ENCODE data around the gene ABI2.

ABI2 gene

GRCh38 chr2:203310688-203311436 is 17.3 kb upstream of the ABI2 start:
- DNase-seq (ENCODE audit: low read depth), result no peak
- H3K4me3 ChIP-seq (ENCODE audit: low read length), result no peak overlapping the region
- TF ChIP-seq, protein P1, sequence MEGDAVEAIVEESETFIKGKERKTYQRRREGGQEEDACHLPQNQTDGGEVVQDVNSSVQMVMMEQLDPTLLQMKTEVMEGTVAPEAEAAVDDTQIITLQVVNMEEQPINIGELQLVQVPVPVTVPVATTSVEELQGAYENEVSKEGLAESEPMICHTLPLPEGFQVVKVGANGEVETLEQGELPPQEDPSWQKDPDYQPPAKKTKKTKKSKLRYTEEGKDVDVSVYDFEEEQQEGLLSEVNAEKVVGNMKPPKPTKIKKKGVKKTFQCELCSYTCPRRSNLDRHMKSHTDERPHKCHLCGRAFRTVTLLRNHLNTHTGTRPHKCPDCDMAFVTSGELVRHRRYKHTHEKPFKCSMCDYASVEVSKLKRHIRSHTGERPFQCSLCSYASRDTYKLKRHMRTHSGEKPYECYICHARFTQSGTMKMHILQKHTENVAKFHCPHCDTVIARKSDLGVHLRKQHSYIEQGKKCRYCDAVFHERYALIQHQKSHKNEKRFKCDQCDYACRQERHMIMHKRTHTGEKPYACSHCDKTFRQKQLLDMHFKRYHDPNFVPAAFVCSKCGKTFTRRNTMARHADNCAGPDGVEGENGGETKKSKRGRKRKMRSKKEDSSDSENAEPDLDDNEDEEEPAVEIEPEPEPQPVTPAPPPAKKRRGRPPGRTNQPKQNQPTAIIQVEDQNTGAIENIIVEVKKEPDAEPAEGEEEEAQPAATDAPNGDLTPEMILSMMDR (conservative IDR thresholded peaks at IDR 0.05; ENCODE audit: low read depth, low read length), result no peak

- no peak for DNase-seq (ENCODE audit: low read depth)
- no peak overlapping the region for H3K4me3 ChIP-seq (ENCODE audit: low read length)
- TF ChIP-seq, protein P1 (conservative IDR thresholded peaks at IDR 0.05; ENCODE audit: low read depth, low read length), result no peak
These were observed 1.8 kb upstream of the ABI2 start for GRCh38 chr2:203326356-203326755.

DNA sequence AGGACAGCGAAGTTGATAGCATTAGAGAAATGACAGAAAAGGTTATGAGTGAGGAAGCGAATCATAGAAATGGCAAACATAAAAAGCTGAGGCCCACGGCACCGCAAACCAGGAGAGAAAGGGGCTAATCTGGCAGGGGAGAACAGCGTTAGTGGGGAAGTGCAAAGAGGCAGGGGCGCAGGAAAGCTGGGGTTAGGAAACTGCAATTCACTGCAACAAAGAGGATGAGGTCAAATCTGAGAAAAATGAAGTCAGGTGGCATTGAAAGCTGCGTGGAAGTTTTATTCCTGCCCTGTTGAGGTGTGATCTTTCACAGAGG is 653 bp upstream of the ABI2 start:
- TF ChIP-seq, protein P1 (conservative IDR thresholded peaks at IDR 0.05; ENCODE audit: low read depth, low read length), result no peak
- H3K4me3 ChIP-seq (ENCODE audit: low read length), result peak overlapping the region; percentile 93
- DNase-seq (ENCODE audit: low read depth), result no peak

GRCh38 chr2:203328760-203329540 is 756 bp downstream of the ABI2 start:
- no peak for DNase-seq (ENCODE audit: low read depth)
- peak overlapping the region; percentile 93 for H3K4me3 ChIP-seq (ENCODE audit: low read length)
- TF ChIP-seq, protein P1 (conservative IDR thresholded peaks at IDR 0.05; ENCODE audit: low read depth, low read length), result no peak

DNA sequence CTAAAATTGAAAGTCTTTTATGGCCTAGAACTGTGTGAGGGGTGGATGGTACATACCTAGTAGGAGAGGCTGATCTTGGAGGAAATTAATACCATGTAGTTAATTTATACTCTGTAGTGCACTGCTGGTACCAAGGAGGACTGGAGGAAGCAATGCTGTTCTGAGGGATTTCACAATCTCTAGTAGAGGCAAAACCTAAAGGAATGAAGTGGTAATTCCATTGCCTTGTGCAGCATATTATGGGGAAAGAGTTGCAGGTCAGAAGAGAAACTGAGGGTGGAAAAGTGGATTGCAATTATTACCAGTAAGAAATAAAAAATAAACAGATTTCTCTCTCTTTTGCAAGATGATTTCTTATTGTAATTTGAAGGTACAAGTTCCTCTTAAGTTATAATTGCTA is 2.2 kb downstream of the ABI2 start:
- no peak for DNase-seq (ENCODE audit: low read depth)
- TF ChIP-seq, protein P1 (conservative IDR thresholded peaks at IDR 0.05; ENCODE audit: low read depth, low read length), result no peak
- peak overlapping the region; percentile 93 for H3K4me3 ChIP-seq (ENCODE audit: low read length)

- H3K4me3 ChIP-seq (ENCODE audit: low read length), result no peak overlapping the region
- no peak for DNase-seq (ENCODE audit: low read depth)
- TF ChIP-seq, protein P1 (conservative IDR thresholded peaks at IDR 0.05; ENCODE audit: low read depth, low read length), result no peak
These were observed 10.1 kb downstream of the ABI2 start for GRCh38 chr2:203338322-203338721.

Measured in retinal pigment epithelial cell (primary cell).